Pons (tissue), 1 donor: ENCODE data around the gene RGS9BP.
A peak's percentile ranks its signal among the peaks of the same experiment; 100 is the strongest.
"Not testable (repeated sequence)": the region's sequence is repeated elsewhere in the genome, so short reads cannot be mapped to it uniquely, and the experiment has no call there.

ENCODE experiments used
- DNase-seq: peaks from one replicate; pipeline ENCODE4 v3.0.0-alpha.2; 2016; ENCODE audit warnings: low spot score

Gene RGS9BP, protein sequence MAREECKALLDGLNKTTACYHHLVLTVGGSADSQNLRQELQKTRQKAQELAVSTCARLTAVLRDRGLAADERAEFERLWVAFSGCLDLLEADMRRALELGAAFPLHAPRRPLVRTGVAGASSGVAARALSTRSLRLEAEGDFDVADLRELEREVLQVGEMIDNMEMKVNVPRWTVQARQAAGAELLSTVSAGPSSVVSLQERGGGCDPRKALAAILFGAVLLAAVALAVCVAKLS

DNA sequence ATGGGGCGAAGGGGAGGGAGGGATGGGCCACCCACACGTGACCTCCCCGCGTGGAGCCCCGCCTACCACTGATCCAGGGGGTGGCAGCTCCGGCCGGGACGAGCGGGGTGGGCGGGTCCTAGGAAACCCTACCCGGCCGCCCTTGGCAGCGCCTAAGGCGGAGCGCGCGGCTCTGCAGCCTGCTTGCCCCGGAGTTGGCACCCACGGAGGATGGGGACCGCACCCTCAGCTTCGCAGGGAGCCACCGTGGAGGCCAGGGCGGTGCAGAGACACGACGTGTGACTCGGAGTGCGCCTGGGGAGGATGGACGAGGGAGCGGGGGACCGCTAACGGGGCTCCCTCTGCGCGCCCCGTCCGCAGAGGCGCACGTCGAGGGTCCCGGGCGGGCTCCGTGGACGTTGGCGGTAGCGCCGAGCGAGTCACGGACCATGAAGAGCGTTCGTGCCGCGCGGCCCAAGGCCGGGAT, at the start of gene RGS9BP:
RGS9BP (plus strand) TSS at position 129 of the 466 bp plus-strand sequence. CDS start 416 bp downstream, outside the sequence.
- peak; percentile 62 for DNase-seq

DNA sequence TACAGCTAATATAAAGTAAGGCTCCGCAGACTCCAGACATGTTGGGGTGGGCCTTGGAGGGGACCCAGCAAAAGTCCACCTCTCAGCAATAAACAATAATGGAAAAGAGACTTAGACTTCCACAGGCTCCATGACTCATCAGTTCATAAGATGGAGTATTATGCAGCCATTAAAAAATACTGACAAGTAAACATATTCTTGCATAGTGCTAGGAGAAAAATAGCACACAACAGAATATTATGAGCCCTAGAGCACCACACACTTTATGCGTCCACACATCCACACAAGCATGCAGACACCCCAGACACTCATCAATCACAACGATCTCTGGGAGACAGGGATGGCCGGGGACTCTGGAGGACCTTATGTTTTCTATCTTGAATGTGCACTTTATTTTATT, 48.7 kb upstream of the RGS9BP start:
- DNase-seq = no peak

DNA sequence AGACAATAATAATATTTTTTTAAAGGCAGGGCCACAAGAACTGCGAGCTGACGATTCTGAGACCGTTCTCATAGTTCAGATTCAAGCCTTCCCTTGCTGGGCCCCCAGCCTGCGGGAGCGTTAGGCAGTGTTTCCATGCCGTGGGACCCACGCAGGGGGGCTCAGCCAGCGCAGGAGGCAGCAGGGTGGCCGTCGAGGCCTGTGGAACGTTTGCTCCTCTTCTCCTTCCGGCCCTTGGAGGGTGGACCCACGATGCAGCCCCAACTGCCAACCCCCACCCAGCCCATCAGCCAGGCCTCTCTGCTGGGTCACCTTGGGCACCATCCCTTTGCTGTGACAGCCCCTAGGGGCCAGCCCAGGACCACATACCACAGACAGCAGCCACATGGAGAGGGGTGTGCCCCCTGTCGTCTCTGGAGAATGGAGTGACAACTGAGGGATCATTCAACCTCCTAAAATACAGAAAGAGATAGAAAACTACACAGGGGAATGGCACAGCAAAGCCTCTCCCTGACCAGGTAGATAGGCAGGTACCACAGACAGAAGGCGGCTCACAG, 47.9 kb upstream of the RGS9BP start:
- no peak for DNase-seq

DNA sequence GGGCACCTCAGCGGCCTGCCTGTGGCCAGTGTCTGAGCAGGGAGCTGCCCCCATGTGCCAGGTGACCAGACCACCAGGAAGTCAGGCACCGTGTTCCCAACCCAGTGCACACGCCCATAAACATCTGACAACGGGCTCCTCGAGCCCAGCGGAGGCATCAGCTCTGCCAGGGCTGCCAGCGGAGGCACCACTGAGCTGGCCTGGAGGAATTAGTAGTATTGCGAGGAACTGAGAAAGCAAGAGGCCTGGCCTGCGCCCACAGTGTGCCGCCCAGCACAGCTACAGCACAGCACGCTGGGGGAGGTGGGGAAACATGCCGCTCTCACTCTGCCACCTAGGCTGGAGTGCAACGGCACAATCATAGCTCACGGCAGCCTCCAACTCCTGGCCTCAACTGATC, 45.3 kb upstream of the RGS9BP start:
- no peak for DNase-seq

DNA sequence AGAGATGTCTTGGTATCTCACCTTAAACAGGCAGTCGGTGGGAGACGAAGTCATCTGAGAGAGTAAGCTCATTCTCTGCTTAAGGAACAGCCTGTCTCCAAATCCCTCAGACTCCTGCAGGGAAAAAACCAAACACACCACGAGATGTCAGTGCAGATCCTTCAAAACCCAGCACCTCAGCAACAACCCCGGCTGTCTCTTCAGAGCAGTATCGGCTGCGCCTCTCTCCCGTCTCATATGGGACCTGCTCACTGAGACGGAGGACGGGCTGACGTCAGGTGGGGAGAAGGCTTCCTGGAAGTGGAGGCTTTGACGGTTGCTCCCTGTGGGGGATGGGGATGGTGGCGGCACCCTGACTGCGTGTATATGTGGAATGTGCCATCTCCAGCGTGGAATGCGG, 44.3 kb upstream of the RGS9BP start:
- no peak for DNase-seq

DNA sequence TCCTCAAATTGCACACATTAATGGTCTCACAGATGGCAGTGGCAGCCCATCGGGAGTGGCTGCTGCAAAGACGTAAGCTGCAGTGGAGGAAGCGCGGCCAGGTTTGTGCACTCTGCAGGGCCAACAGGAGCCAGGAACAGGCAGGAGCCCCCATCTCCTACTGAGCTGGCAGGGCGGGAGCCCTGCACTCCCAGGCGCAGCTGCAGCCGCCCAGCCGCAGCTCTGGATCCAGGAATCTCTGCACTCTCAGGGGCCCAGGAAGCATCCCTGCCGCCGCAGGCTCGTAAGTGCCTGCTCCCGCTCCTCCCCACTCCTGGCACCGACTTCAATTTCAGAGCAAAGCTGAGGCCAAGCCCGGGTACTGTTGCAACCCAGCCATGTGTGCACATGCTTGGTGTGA, 38.2 kb upstream of the RGS9BP start:
- no peak for DNase-seq

DNA sequence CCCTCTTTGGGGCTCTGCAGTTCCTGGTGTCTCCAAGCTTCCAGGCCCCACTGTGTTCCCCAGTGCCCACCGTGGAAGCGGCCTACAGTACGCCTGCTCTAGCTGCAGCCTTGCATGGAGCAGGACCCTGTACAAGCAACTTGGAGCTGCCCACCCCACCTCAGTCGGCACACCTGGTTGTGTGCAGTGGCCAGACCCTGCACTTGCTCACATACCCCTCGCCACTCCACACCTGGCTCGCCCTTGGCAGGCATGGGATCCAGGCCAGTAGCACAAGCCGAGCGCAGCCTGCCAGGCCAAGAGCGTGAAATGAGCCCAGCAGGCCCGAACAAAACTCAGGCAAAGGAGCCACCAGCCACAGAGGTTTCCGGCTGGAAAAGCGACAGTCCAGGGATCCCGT, 37.0 kb upstream of the RGS9BP start:
- no peak for DNase-seq

DNA sequence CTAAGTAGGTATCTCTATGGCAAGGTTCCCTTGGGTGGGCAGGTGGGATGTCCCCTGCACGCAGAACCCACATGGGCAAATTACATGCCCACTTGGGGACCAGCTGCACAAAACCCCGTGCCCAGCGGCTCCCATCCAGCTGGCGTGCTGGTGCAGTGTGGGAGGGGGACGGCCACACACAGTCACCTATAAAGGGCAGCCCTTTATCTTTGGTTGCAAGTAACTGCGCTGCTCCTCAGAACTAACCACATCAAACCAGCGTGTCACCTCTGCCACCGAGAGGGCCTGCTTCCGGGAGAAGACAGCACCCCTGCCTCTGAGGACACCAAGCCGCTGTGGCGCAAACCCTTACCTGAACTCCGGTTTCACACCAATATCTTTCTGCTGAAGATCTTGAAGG, 32.9 kb upstream of the RGS9BP start:
- DNase-seq = no peak

DNA sequence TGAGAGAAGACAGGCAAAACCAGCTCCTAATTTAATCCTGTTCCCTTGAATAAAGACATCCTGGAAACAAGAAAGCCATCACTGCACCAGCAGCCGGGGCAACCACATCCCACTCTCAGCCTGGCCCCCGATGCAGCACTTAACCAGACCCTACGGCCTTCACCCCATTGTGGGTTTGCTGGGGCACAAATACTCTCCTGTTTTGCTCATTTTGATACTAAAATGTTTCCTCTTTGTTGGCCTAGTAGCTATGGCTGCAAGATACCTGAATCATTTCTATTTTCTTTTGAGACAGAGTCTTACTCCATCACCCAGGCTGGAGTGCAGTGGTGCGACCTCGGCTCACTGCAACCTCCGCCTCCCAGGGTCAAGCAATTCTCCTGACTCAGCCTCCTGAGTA, 29.1 kb upstream of the RGS9BP start:
- DNase-seq = no peak

DNA sequence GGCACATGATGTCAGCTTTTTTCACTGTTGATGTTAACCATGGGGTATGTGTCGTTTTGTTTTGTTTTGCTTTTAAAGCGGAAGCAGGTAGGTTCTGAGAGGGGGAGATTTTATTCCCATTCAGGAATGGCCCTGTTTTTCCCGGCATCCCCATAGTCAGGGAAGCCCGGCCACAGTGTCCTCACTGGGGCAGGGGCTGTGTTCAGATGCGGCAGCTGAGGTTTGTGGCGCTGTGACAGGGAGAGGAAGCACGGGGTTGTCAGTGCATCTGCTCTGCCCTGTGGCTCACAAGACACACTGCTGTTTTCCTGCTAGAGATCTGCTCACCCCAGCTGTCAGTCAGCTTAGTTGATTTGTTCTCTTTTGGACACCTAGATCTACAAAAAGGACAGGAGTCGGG, 28.3 kb upstream of the RGS9BP start:
- no peak for DNase-seq

DNA sequence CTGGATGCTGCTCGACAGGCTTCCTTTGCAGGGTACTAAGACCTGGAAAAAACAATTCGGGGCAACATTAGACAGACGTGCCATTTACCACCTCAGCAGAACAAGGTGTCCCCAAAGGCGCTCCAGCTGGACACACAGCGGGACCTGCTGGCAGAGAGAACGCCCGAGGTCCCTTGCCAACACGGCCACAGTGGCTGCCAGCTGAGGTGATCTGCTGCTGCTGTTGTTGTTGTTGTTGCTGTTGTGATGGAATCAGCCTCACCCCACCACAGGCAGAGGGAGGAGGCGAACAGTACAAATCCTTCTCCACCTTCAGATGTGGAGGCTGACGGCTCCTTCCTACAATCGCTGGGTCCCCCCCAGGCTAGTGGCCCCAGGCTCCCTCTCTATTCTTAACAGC, 25.9 kb upstream of the RGS9BP start:
- DNase-seq = no peak

DNA sequence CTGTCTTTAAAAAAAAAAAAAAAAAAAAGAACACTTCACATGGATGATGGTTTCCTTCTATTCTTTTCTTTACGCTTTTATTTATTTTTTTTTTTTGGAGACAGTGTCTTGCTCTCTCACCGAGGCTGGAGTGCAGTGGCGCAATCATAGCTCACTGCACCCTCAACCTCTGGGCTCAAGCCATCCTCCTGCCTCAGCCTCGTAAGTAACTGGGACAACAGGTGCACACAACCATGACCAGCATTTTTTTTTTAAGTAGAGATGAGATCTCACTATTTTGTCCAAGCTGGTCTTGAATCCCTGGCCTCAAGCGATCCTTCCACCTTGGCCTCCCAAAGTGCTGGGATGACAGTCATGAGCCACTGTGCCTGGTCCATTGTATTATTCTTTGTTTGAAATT, 25.0 kb upstream of the RGS9BP start:
- DNase-seq = no peak

DNA sequence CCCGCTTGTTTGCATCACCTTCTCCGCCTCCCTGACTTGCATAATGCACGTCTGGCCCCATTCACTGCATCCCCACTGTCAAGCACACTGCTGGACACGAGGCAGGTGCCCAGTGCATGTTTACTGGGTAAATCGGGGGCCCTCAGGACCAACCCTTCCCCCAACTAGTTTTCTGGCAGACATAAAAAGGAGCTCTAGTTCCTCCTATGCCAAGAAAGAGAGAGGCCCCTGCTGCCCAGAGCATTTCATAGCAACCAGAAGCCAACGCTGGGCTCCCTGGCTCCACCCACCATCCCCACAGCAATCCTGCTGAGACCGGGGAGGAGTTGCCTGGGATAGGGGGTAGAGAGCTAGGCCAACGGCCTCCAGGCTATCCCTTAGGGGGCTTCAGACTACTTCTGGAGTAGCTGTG, 23.9 kb upstream of the RGS9BP start:
- peak; percentile 25 for DNase-seq

DNA sequence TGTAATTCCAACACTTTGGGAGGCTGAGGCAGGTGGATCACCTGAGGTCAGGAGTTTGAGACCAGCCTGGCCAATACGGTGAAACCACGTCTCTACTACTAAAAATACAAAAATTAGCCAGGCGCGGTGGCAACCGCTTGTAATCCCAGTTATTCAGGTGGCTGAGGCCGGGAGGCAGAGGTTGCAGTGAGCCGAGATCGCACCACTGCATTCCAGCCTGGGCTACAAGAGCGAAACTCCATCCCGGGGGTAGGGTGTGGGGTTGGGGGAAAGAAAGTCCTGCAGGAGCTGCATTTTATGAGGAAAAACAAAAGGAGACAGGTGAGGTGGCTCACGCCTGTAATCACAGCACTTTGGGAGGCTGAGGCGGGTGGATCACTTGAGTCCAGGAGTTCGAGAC, 23.3 kb upstream of the RGS9BP start:
- not testable (repeated sequence) for DNase-seq

DNA sequence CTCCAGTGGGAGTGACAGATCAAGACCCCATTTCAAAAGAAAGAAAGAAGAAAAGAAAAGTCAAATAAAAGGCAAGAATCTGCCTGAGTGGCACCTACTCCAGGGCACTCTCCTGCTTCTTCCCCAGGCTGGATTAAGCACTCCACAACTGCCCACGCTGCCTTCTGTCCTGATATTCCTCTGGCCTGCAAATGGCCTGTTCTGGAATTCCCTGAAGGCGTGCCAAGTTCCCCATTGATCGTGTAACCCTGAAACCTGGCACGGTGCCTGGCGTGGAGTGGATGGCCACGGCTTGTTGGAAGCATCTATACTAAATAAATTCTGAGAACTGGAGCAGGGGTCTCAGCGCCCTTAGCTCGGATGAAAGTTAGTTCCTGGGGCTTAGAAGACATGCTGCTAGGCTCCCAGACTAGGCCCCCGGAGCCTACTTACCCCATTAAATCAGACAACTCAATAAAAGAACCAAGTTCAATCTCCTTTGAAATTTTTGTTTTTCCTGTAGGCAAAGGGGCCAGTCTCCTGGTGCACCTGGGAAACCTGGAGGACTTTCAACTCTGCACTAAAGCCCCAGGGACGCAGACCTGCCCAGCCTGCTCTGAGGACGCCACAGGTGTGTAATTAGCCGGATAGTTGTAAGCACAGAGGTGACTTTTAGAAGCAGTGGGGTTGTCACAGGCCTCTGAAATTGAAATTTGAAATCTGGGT, 22.6 kb upstream of the RGS9BP start:
- DNase-seq = peak; percentile 32

DNA sequence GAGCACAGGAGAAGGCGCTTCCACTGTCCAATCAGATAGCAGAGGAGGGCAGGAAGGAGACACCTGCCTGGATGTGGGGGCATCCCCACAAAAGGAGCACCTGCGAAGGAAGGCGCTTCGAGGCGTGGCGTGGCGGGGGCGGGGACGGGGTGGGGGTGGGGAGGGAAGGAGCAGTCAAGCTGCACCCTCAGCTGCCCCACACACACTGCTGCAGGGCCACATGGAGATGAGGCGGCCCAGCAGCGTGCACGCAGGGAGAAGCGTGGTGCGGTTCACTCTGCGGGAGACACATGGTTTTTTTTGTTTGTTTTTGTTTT, 22.1 kb upstream of the RGS9BP start:
- no peak for DNase-seq

DNA sequence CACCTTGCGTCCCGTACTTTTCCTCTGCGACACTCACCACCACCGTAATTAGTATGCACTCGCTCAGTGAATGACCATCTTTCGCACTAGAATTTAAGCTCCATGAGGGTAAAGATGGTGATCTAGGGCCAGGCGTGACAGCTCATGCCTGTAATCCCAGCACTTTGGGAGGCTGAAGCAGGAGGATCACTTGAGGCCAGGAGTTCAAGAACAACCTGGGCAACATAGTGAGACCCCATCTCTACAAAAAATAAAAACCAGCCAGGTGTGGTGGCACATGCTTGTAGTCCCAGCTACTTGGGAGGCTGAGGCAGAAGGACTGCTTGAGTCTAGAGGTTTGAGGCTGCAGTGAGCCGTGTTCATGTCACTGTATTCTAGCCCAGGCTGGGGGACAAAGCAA, 19.3 kb upstream of the RGS9BP start:
- DNase-seq = not testable (repeated sequence)

DNA sequence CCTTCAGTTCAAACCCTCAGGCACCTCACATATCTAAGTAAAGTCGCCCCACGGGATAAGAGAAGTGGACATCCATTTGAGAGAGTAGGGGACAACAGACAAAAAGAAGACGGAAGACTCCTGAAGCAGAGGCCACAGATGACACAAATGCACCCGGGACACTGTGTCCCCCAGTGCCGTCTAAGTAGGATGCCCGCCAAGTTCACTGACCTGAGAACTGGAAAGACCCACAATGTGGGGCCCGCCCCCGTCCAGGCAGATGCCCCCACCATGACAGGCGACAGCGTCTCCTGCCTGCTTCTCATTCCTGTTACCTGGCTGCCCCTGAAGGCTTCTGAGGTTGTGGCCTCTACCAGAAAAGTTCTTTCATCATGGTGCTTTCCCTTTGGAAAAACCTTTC, 17.6 kb upstream of the RGS9BP start:
- DNase-seq = no peak

DNA sequence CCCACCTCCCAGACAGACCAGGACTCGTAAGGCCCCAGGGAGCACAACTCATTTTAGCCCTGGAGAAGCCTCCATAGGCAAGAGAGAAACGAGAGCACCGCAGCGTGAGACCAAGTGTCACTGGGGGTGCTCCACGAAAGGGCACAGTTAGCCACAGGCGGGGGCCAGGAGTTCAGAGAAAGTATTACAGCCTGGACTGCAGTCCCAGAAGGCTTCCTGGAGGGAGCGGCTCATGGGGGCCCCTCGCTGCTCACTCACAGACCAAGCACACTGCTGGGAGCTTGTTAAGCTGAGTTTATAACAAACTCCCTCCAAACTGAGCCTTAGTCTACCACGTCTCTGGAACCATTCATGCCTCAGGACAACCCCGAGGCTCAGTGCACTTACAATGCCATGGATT, 17.1 kb upstream of the RGS9BP start:
- no peak for DNase-seq

DNA sequence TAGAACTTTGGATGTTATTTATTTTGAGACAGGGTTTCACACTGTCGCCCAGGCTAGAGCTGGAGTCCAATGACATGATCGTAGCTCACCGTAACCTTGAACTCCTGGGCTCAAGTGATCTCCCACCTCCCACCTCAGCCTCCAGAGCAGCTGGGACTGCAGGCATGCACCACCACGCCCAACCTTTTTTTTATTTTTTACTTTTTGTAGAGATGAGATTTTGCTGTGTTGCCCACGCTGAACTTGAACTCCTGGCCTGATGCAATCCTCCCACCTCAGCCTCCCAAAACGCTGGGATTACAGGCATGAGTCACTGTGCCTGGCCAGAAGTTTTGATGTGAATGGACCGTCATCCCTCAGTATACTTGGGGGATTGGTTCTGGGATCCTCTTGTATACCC, 14.3 kb upstream of the RGS9BP start:
- no peak for DNase-seq

DNA sequence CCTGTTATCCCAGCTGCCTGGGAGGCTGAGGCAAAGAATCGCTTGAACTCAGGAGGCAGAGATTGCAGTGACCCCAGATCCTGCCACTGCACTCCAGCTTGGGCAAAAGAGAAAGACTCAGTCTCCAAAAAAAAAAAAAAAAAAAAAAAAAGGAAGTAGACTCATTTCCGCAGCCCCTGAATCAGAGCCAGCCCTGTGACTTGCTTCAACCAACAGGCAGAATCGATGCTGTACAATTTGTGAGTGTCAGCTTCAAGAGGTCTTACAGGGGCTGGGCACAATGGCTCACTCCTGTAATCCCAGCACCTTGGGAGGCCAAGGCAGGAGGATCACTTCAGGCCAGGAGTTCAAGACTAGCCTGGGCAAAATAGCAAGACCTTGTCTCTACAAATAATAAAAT, 13.5 kb upstream of the RGS9BP start:
- DNase-seq = no peak

DNA sequence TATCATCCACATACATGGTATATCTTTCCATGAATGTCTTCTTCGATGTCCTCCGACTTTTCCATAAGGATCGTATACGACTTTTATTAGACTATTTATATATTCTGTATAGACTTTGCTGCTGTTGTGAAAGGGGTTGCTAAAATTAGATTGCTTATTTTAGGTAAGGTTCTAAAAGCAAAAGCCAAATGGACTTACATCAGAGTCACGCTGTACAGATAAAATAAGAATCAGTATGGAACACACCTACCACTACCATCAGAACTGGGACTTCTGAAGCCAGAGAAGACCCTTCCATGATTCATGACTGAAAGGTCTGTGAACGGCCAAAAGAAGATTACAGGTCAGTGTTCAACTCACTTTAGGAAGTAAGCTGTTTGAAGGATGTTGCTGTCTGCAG, 9.6 kb upstream of the RGS9BP start:
- no peak for DNase-seq

DNA sequence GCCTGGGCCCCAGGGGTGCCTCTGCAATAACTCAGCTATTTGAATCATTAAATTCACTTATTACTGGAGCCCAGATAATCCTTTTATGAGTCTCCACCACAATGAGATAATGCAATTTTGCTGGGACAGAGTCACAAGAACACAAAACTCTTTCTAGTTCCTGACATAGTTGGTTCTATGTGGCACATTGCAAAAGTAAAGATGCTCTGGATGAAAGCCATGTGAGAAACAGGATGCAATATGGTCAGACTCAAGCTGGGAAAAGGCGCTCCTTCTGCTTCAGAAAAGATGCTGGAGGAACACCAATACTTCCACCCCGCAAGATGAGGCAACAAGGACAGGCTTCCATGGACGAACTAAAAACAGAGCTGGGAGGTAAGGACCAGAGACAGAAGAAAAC, 6.3 kb upstream of the RGS9BP start:
- DNase-seq = no peak
